ENCODE results near the gene CLK2. TPM values are rescaled to one million over a fixed set of nuclear protein-coding genes. Genes with fewer than 3 reads are reported as not detected.

Gene CLK2
- total and polyA plus RNA-seq, 2 of the 13 experiments (the other 11 are each of a cell fraction or from before 2014, with no cell fraction given), result 20.1 to 73.5 TPM

DNA sequence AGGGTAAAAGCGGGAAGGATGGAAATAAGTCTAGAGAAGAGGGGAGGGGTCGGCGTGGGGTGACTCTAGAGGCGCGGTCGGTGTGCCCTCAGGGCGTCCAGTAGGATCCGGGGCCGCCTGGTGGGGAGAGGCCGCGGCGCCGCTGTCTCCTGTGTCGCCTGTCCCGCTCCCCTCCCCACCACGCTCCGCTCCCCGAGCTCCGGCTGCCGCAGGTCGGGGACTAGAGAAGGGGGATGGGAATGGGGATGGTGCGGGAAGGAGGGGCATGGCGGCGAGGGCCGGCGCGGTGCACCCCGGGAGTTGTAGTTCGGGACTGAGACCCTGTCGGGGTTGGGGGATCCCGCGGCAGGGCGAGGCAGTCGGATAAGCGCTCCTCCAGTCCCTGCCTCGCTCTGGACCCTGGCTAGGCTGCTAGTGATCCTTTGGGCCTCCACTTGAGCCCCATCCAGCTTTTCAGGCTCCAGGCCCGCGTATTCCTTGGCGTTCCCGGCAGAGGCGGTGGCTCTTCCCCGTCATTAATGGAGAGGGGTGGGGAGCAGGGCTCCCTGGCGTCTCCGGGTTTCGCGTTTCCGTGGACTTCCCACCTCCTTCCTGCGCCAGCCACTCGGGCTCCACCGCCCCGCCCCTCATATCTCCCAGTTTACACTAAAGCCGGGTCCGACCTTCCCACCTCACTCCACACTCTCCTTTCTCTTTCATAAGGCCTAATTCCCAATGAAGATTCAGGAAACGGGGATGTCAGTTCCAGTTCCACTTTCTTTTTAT, 17.9 kb downstream of the CLK2 start, which contains the start of gene ENTREP3 (continued):
- no peak for TF ChIP-seq FIP1L1 (IDR thresholded peaks at IDR 0.05; ENCODE audit: borderline replicate concordance, insufficient read depth, low read depth, low read length)
- TF ChIP-seq NR2F2 (IDR thresholded peaks at IDR 0.05; ENCODE audit: borderline replicate concordance, low read depth), result no peak
- peak; percentile 23; the same call in 1 of the 2 replicates for TF ChIP-seq NFYB (CRISPR knock-in tag; IDR thresholded peaks at IDR 0.05)
- TF ChIP-seq, protein P1, sequence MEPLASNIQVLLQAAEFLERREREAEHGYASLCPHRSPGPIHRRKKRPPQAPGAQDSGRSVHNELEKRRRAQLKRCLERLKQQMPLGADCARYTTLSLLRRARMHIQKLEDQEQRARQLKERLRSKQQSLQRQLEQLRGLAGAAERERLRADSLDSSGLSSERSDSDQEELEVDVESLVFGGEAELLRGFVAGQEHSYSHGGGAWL (CRISPR knock-in tag; IDR thresholded peaks at IDR 0.05), result peak; percentile 33; the same call in 1 of the 2 replicates
- TF ChIP-seq, protein P2, sequence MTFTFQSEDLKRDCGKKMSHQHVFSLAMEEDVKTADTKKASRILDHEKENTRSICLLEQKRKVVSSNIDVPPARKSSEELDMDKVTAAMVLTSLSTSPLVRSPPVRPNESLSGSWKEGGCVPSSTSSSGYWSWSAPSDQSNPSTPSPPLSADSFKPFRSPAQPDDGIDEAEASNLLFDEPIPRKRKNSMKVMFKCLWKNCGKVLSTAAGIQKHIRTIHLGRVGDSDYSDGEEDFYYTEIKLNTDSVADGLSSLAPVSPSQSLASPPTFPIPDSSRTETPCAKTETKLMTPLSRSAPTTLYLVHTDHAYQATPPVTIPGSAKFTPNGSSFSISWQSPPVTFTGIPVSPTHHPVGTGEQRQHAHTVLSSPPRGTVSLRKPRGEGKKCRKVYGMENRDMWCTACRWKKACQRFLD (CRISPR knock-in tag; IDR thresholded peaks at IDR 0.05; ENCODE audit: borderline replicate concordance), result no peak
- peak; percentile 81 for TF ChIP-seq BRD4 (CRISPR knock-in tag; IDR thresholded peaks at IDR 0.05)
- TF ChIP-seq, protein P3, sequence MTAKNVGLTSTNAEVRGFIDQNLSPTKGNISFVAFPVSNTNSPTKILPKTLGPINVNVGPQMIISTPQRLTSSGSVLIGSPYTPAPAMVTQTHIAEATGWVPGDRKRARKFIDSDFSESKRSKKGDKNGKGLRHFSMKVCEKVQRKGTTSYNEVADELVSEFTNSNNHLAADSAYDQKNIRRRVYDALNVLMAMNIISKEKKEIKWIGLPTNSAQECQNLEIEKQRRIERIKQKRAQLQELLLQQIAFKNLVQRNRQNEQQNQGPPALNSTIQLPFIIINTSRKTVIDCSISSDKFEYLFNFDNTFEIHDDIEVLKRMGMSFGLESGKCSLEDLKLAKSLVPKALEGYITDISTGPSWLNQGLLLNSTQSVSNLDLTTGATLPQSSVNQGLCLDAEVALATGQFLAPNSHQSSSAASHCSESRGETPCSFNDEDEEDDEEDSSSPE (CRISPR knock-in tag; IDR thresholded peaks at IDR 0.05), result peak; percentile 41; the same call in 1 of the 2 replicates
- TF ChIP-seq ZNF777 (CRISPR knock-in tag; IDR thresholded peaks at IDR 0.05), result peak; percentile 55; the same call in 1 of the 2 replicates
- no peak for TF ChIP-seq ONECUT2 (CRISPR knock-in tag; IDR thresholded peaks at IDR 0.05)
- peak; percentile 10; the same call in 1 of the 2 replicates for TF ChIP-seq NCOA2 (CRISPR knock-in tag; IDR thresholded peaks at IDR 0.05)
- TF ChIP-seq ZNF780A (CRISPR knock-in tag; IDR thresholded peaks at IDR 0.05), result no peak
- TF ChIP-seq, protein P4, sequence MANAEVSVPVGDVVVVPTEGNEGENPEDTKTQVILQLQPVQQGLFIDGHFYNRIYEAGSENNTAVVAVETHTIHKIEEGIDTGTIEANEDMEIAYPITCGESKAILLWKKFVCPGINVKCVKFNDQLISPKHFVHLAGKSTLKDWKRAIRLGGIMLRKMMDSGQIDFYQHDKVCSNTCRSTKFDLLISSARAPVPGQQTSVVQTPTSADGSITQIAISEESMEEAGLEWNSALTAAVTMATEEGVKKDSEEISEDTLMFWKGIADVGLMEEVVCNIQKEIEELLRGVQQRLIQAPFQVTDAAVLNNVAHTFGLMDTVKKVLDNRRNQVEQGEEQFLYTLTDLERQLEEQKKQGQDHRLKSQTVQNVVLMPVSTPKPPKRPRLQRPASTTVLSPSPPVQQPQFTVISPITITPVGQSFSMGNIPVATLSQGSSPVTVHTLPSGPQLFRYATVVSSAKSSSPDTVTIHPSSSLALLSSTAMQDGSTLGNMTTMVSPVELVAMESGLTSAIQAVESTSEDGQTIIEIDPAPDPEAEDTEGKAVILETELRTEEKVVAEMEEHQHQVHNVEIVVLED (CRISPR knock-in tag; IDR thresholded peaks at IDR 0.05; ENCODE audit: borderline replicate concordance), result peak; percentile 79
- TF ChIP-seq NFKB2 (CRISPR knock-in tag; IDR thresholded peaks at IDR 0.05; ENCODE audit: borderline replicate concordance), result peak; percentile 89; the same call in 1 of the 2 replicates
- TF ChIP-seq ZNF33B (CRISPR knock-in tag; IDR thresholded peaks at IDR 0.05), result no peak
- TF ChIP-seq, protein P5, sequence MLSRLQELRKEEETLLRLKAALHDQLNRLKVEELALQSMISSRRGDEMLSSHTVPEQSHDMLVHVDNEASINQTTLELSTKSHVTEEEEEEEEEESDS (CRISPR knock-in tag; IDR thresholded peaks at IDR 0.05; ENCODE audit: borderline replicate concordance), result no peak
- TF ChIP-seq, protein P6, sequence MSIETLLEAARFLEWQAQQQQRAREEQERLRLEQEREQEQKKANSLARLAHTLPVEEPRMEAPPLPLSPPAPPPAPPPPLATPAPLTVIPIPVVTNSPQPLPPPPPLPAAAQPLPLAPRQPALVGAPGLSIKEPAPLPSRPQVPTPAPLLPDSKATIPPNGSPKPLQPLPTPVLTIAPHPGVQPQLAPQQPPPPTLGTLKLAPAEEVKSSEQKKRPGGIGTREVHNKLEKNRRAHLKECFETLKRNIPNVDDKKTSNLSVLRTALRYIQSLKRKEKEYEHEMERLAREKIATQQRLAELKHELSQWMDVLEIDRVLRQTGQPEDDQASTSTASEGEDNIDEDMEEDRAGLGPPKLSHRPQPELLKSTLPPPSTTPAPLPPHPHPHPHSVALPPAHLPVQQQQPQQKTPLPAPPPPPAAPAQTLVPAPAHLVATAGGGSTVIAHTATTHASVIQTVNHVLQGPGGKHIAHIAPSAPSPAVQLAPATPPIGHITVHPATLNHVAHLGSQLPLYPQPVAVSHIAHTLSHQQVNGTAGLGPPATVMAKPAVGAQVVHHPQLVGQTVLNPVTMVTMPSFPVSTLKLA (IDR thresholded peaks at IDR 0.05), result peak; percentile 20; the same call in 1 of the 2 replicates
- peak; percentile 50; the same call in 1 of the 2 replicates for TF ChIP-seq SP4 (CRISPR knock-in tag; IDR thresholded peaks at IDR 0.05)
- no peak for TF ChIP-seq TCF7 (IDR thresholded peaks at IDR 0.05; ENCODE audit: low read depth)
- TF ChIP-seq ERF (CRISPR knock-in tag; IDR thresholded peaks at IDR 0.05), result no peak
- TF ChIP-seq ZSCAN20 (CRISPR knock-in tag; IDR thresholded peaks at IDR 0.05; ENCODE audit: borderline replicate concordance), result peak; percentile 67; the same call in 1 of the 2 replicates
- TF ChIP-seq RFX3 (CRISPR knock-in tag; IDR thresholded peaks at IDR 0.05), result no peak
- TF ChIP-seq ZSCAN25 (CRISPR knock-in tag; IDR thresholded peaks at IDR 0.05), result peak; percentile 69; the same call in 1 of the 2 replicates

All from HepG2 (cell line).